HG03469 (cell line): ENCODE measurements around the gene FBXO36.
A peak's percentile ranks its signal among the peaks of the same experiment; 100 is the strongest.
"Not testable (repeated sequence)": the region's sequence is repeated elsewhere in the genome, so short reads cannot be mapped to it uniquely, and the experiment has no call there.

Experiments used
- ATAC-seq: cut with Tn5 transposase; IDR thresholded peaks from one replicate; pipeline ENCODE4 v1.9.1; 2021; ENCODE audit warnings: mild to moderate bottlenecking, moderate library complexity, moderate number of reproducible peaks; ENCODE audit not compliant: unreplicated experiment

Gene FBXO36

GRCh38 chr2:229922449-229923386, at the start of gene FBXO36:
Gene FBXO36 (plus strand): TSS chr2:229922503. CDS start chr2:229922514, 11 bp downstream.
- peak; percentile 37 for ATAC-seq

- peak; percentile 65 for ATAC-seq
Observed at GRCh38 chr2:229873123-229873581, 49.2 kb upstream of the FBXO36 start.

- ATAC-seq: no peak
Observed at GRCh38 chr2:229874647-229875046, 47.7 kb upstream of the FBXO36 start.

GRCh38 chr2:229875549-229875948, 46.8 kb upstream of the FBXO36 start:
- no peak for ATAC-seq

- ATAC-seq: no peak
Observed at GRCh38 chr2:229879191-229879950, 42.9 kb upstream of the FBXO36 start.

- no peak for ATAC-seq
Observed at GRCh38 chr2:229880892-229881586, 41.3 kb upstream of the FBXO36 start.

- ATAC-seq: no peak
Observed at GRCh38 chr2:229882583-229882982, 39.7 kb upstream of the FBXO36 start.

GRCh38 chr2:229884775-229885699, 37.3 kb upstream of the FBXO36 start:
- ATAC-seq: peak; percentile 50

- no peak for ATAC-seq
Observed at GRCh38 chr2:229887441-229887840, 34.9 kb upstream of the FBXO36 start.

GRCh38 chr2:229888031-229888430, 34.3 kb upstream of the FBXO36 start:
- no peak for ATAC-seq

- ATAC-seq: no peak
Observed at GRCh38 chr2:229889023-229889422, 33.3 kb upstream of the FBXO36 start.

- no peak for ATAC-seq
Observed at GRCh38 chr2:229896857-229897256, 25.4 kb upstream of the FBXO36 start.

GRCh38 chr2:229899604-229900003, 22.7 kb upstream of the FBXO36 start:
- no peak for ATAC-seq

- ATAC-seq: no peak
Observed at GRCh38 chr2:229900012-229900411, 22.3 kb upstream of the FBXO36 start.

- not testable (repeated sequence) for ATAC-seq
Observed at GRCh38 chr2:229900514-229900913, 21.8 kb upstream of the FBXO36 start.

GRCh38 chr2:229901819-229902218, 20.5 kb upstream of the FBXO36 start:
- ATAC-seq: no peak

GRCh38 chr2:229903037-229903436, 19.3 kb upstream of the FBXO36 start:
- ATAC-seq: no peak

GRCh38 chr2:229905601-229906000, 16.7 kb upstream of the FBXO36 start:
- no peak for ATAC-seq

GRCh38 chr2:229909090-229909489, 13.2 kb upstream of the FBXO36 start:
- no peak for ATAC-seq
